ENCODE measurements around the gene NAA38.
A peak's percentile ranks its signal among the peaks of the same experiment; 100 is the strongest.

The NAA38 gene

GRCh38 chr17:7857713-7858521 is 558 bp upstream of the NAA38 start, which contains the start of gene CYB5D1:
Gene CYB5D1 (plus strand): TSS chr17:7858003. CDS start chr17:7858135, 132 bp downstream.
- Histone ChIP-seq H3K4me1 (ENCODE audit: control insufficient read depth, insufficient read depth, low read length, unreplicated experiment) (peaks cover 18% of the 10 kb centered on the region), H3K27ac (ENCODE audit: low read depth, low read length) (peak within 1 kb of the TSS; percentile 90), H3K4me3 (ENCODE audit: low read depth, low read length) (peak within 1 kb of the TSS; percentile 88), H3K79me2 (ENCODE audit: control insufficient read depth, insufficient read depth, low read length, unreplicated experiment) (peaks cover 12% of the 10 kb centered on the region), H3K36me3 (ENCODE audit: insufficient read depth, low read length) (peaks cover 2% of the 10 kb centered on the region; the same call in 1 of the 2 replicates), H3K27me3 (ENCODE audit: insufficient read depth, low read length) (no peaks in the 10 kb centered on the region), H2AFZ (ENCODE audit: low read length, unreplicated experiment) (peak within 1 kb of the TSS; percentile 93)

DNA sequence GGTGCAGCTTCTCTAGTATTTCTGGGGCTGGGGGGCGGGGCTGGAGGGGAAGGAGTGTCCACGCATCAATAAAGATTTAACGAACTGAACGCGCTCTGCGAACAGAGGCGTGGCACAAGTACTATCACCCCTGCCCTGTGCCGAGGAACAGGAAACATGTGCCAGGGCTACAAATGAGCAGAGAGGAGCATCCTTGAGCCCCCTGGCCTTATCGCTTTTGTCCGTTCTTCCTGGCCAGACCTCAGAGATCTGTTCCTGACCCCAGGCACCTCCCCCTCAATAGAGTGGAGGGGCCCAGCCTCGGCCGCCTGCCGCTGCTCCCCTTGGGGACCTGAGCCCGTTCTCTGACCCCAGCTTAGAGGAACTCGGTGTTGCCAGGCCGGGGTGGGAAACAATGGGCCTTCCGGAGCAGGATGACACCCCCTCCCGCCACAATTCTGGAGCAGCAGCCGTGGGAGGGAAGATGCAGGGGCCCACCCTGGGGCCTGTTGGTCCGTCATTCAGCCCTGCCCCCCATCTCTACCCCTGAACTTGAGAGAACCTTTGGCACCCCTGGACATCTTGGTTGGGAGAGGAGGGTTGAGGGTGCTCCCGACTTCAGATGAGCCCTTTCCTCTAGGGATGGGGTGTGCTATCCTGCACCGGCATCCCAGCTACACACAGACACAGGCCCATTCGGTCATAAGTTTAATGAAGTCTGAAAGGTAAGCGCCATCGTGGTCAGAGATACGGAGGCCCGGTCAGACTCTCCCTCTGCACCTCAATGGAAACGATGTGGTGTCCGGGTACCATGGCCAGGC is 1.1 kb downstream of the NAA38 start:
- Histone ChIP-seq H3K4me3 (ENCODE audit: low read depth, low read length) (peak overlapping the region; percentile 88), H3K27me3 (ENCODE audit: insufficient read depth, low read length) (no peaks in the 10 kb centered on the region), H3K79me2 (ENCODE audit: control insufficient read depth, insufficient read depth, low read length, unreplicated experiment) (peaks cover 12% of the 10 kb centered on the region), H3K27ac (ENCODE audit: low read depth, low read length) (peak overlapping the region; percentile 90), H3K36me3 (ENCODE audit: insufficient read depth, low read length) (peaks cover 11% of the 10 kb centered on the region; the same call in 1 of the 2 replicates), H2AFZ (ENCODE audit: low read length, unreplicated experiment) (no peak overlapping the region), H3K4me1 (ENCODE audit: control insufficient read depth, insufficient read depth, low read length, unreplicated experiment) (peaks cover 18% of the 10 kb centered on the region)

GRCh38 chr17:7855660-7856010 is 1.7 kb downstream of the NAA38 start:
- Histone ChIP-seq H3K36me3 (ENCODE audit: insufficient read depth, low read length) (peaks cover 11% of the 10 kb centered on the region; the same call in 1 of the 2 replicates), H3K27ac (ENCODE audit: low read depth, low read length) (peak overlapping the region; percentile 90; the same call in 1 of the 2 replicates), H2AFZ (ENCODE audit: low read length, unreplicated experiment) (no peak overlapping the region), H3K4me1 (ENCODE audit: control insufficient read depth, insufficient read depth, low read length, unreplicated experiment) (peaks cover 18% of the 10 kb centered on the region), H3K79me2 (ENCODE audit: control insufficient read depth, insufficient read depth, low read length, unreplicated experiment) (peaks cover 12% of the 10 kb centered on the region), H3K27me3 (ENCODE audit: insufficient read depth, low read length) (no peaks in the 10 kb centered on the region), H3K4me3 (ENCODE audit: low read depth, low read length) (peak overlapping the region; percentile 88)

GRCh38 chr17:7854851-7855659 is 2.3 kb downstream of the NAA38 start, which contains the start of gene TMEM88:
Gene TMEM88 (plus strand): TSS chr17:7855066. CDS start chr17:7855075, 9 bp downstream.
- peak within 1 kb of the TSS; percentile 90 for H3K27ac ChIP-seq (ENCODE audit: low read depth, low read length)
- peak within 1 kb of the TSS; percentile 88 for H3K4me3 ChIP-seq (ENCODE audit: low read depth, low read length)
- peaks cover 18% of the 10 kb centered on the region for H3K4me1 ChIP-seq (ENCODE audit: control insufficient read depth, insufficient read depth, low read length, unreplicated experiment)
- H3K36me3 ChIP-seq (ENCODE audit: insufficient read depth, low read length), result peaks cover 11% of the 10 kb centered on the region
- H3K79me2 ChIP-seq (ENCODE audit: control insufficient read depth, insufficient read depth, low read length, unreplicated experiment), result peaks cover 12% of the 10 kb centered on the region
- no peak within 1 kb of the TSS for H2AFZ ChIP-seq (ENCODE audit: low read length, unreplicated experiment)
- H3K27me3 ChIP-seq (ENCODE audit: insufficient read depth, low read length), result no peaks in the 10 kb centered on the region

GRCh38 chr17:7854078-7854777 is 3.1 kb downstream of the NAA38 start:
- no peak overlapping the region for H3K4me3 ChIP-seq (ENCODE audit: low read depth, low read length)
- peaks cover 7% of the 10 kb centered on the region for H3K79me2 ChIP-seq (ENCODE audit: control insufficient read depth, insufficient read depth, low read length, unreplicated experiment)
- H3K27ac ChIP-seq (ENCODE audit: low read depth, low read length), result no peak overlapping the region
- H3K27me3 ChIP-seq (ENCODE audit: insufficient read depth, low read length), result no peaks in the 10 kb centered on the region
- H2AFZ ChIP-seq (ENCODE audit: low read length, unreplicated experiment), result no peak overlapping the region
- H3K36me3 ChIP-seq (ENCODE audit: insufficient read depth, low read length), result peaks cover 16% of the 10 kb centered on the region
- peaks cover 17% of the 10 kb centered on the region for H3K4me1 ChIP-seq (ENCODE audit: control insufficient read depth, insufficient read depth, low read length, unreplicated experiment)

DNA sequence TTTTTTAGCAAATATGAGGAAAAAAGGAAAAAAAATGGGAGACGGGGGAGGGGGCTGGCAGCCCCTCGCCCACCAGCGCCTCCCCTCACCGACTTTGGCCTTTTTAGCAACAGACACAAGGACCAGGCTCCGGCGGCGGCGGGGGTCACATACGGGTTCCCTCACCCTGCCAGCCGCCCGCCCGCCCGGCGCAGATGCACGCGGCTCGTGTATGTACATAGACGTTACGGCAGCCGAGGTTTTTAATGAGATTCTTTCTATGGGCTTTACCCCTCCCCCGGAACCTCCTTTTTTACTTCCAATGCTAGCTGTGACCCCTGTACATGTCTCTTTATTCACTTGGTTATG is 3.7 kb downstream of the NAA38 start:
- H3K27ac ChIP-seq (ENCODE audit: low read depth, low read length), result no peak overlapping the region
- no peak overlapping the region for H2AFZ ChIP-seq (ENCODE audit: low read length, unreplicated experiment)
- H3K79me2 ChIP-seq (ENCODE audit: control insufficient read depth, insufficient read depth, low read length, unreplicated experiment), result peaks cover 2% of the 10 kb centered on the region
- no peak overlapping the region for H3K4me3 ChIP-seq (ENCODE audit: low read depth, low read length)
- H3K27me3 ChIP-seq (ENCODE audit: insufficient read depth, low read length), result no peaks in the 10 kb centered on the region
- peaks cover 16% of the 10 kb centered on the region for H3K36me3 ChIP-seq (ENCODE audit: insufficient read depth, low read length)
- H3K4me1 ChIP-seq (ENCODE audit: control insufficient read depth, insufficient read depth, low read length, unreplicated experiment), result peaks cover 11% of the 10 kb centered on the region

- no peaks in the 10 kb centered on the region for H3K79me2 ChIP-seq (ENCODE audit: control insufficient read depth, insufficient read depth, low read length, unreplicated experiment)
- H2AFZ ChIP-seq (ENCODE audit: low read length, unreplicated experiment), result no peak overlapping the region
- H3K36me3 ChIP-seq (ENCODE audit: insufficient read depth, low read length), result peaks cover 16% of the 10 kb centered on the region
- H3K27ac ChIP-seq (ENCODE audit: low read depth, low read length), result no peak overlapping the region
- no peaks in the 10 kb centered on the region for H3K27me3 ChIP-seq (ENCODE audit: insufficient read depth, low read length)
- no peak overlapping the region for H3K4me3 ChIP-seq (ENCODE audit: low read depth, low read length)
- peaks cover 9% of the 10 kb centered on the region for H3K4me1 ChIP-seq (ENCODE audit: control insufficient read depth, insufficient read depth, low read length, unreplicated experiment)
Measured at GRCh38 chr17:7852919-7853690, 4.3 kb downstream of the NAA38 start.

- H3K36me3 ChIP-seq (ENCODE audit: insufficient read depth, low read length), result peaks cover 16% of the 10 kb centered on the region
- H3K4me3 ChIP-seq (ENCODE audit: low read depth, low read length), result no peak overlapping the region
- peaks cover 9% of the 10 kb centered on the region for H3K4me1 ChIP-seq (ENCODE audit: control insufficient read depth, insufficient read depth, low read length, unreplicated experiment)
- no peak overlapping the region for H3K27ac ChIP-seq (ENCODE audit: low read depth, low read length)
- H2AFZ ChIP-seq (ENCODE audit: low read length, unreplicated experiment), result no peak overlapping the region
- H3K27me3 ChIP-seq (ENCODE audit: insufficient read depth, low read length), result no peaks in the 10 kb centered on the region
- no peaks in the 10 kb centered on the region for H3K79me2 ChIP-seq (ENCODE audit: control insufficient read depth, insufficient read depth, low read length, unreplicated experiment)
Measured at GRCh38 chr17:7852262-7852670, 5.1 kb downstream of the NAA38 start.

DNA sequence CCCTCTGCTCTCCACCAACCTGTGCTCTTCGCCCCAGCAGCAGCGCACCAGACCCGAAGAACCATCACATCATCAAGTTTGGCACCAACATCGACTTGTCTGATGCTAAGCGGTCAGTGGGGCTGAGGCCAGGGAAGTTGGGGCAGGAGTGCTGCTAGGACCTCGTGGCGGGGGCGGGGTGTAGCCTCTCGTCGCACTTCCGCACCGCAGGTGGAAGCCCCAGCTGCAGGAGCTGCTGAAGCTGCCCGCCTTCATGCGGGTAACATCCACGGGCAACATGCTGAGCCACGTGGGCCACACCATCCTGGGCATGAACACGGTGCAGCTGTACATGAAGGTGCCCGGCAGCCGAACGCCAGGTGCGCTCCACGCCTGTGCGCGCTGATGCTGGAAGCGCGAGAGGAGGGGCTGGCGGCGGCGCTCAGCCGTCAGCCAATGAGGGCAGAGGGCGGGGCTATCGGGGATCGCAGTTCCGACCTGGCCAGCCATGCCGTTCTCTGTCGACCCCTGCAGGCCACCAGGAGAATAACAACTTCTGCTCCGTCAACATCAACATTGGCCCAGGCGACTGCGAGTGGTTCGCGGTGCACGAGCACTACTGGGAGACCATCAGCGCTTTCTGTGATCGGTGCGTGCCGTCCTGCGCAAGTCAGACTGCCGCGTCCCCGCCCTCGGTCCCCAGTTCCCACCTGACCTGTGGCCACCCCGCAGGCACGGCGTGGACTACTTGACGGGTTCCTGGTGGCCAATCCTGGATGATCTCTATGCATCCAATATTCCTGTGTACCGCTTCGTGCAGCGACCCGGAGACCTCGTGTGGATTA is 5.7 kb downstream of the NAA38 start:
- Histone ChIP-seq H3K4me3 (ENCODE audit: low read depth, low read length) (no peak overlapping the region), H3K79me2 (ENCODE audit: control insufficient read depth, insufficient read depth, low read length, unreplicated experiment) (no peaks in the 10 kb centered on the region)

More for the DNA sequence above, 5.7 kb downstream of the NAA38 start:
- H3K4me1 ChIP-seq (ENCODE audit: control insufficient read depth, insufficient read depth, low read length, unreplicated experiment), result peaks cover 9% of the 10 kb centered on the region
- peaks cover 16% of the 10 kb centered on the region for H3K36me3 ChIP-seq (ENCODE audit: insufficient read depth, low read length)
- H3K27ac ChIP-seq (ENCODE audit: low read depth, low read length), result no peak overlapping the region
- H2AFZ ChIP-seq (ENCODE audit: low read length, unreplicated experiment), result no peak overlapping the region
- H3K27me3 ChIP-seq (ENCODE audit: insufficient read depth, low read length), result no peaks in the 10 kb centered on the region

Measured in ACC112 (cell line).